Heart right ventricle (tissue), 16 donors: ENCODE measurements around the gene GUCA1C. TPM values are rescaled to one million over a fixed set of nuclear protein-coding genes. Genes with fewer than 3 reads are reported as not detected.

Experiments used
- ATAC-seq, 8 donors: fragments of 200-7000 bp; cut with Tn5 transposase; one replicate each; pipeline ENCODE4 v1.9.1; 2020; ENCODE audit warnings: mild to moderate bottlenecking in 8 of 8, moderate library complexity in 8 of 8, moderate number of reproducible peaks in 1 of 8
- DNase-seq, 2 donors: peaks; one replicate each; pipeline ENCODE4 v3.0.0-alpha.2; 2020
- H3K27ac ChIP-seq, 10 donors: fragments of 200-600 bp; sonication (generic) in 2 of 10; one replicate each; pipeline versions ENCODE4 v1.5.0 to v1.8.0; 2020 to 2022; ENCODE audit warnings: mild to moderate bottlenecking in 3 of 10
- H3K27me3 ChIP-seq, 7 donors: fragments of 200-600 bp; one replicate each; pipeline ENCODE4 v1.8.0; 2021 to 2022; ENCODE audit warnings: mild to moderate bottlenecking in 2 of 7
- H3K36me3 ChIP-seq, 9 donors: fragments of 200-600 bp; sonication (generic) in 1 of 9; one replicate each; pipeline versions ENCODE4 v1.5.0 to v1.8.0; 2020 to 2022; ENCODE audit warnings: mild to moderate bottlenecking in 2 of 9
- H3K4me1 ChIP-seq, 9 donors: fragments of 200-600 bp; sonication (generic) in 1 of 9; one replicate each; pipeline versions ENCODE4 v1.5.0 to v1.8.0; 2020 to 2022; ENCODE audit warnings: mild to moderate bottlenecking in 4 of 9
- H3K4me3 ChIP-seq, 10 donors: fragments of 200-600 bp; sonication (generic) in 2 of 10; one replicate each; pipeline versions ENCODE4 v1.5.0 to v1.8.0; 2020 to 2022; ENCODE audit warnings: mild to moderate bottlenecking in 7 of 10, moderate library complexity in 2 of 10
- H3K9me3 ChIP-seq, 11 donors: fragments of 200-600 bp in 10 of 11; sonication (generic) in 2 of 11; one replicate each; pipeline versions ENCODE4 v1.5.0 to v1.8.0; 2013 to 2022; ENCODE audit warnings: mild to moderate bottlenecking in 2 of 11, control low read depth in 1 of 11, moderate library complexity in 1 of 11
- WGBS, 2 donors: extraction: QIAGEN DNeasy Blood & Tissue Kit; methylation state at CpG; one replicate each; pipeline ENCODE4 v1.1.7; 2013; ENCODE audit warnings: inconsistent platforms in 1 of 2; 5-methylcytosine and 5-hydroxymethylcytosine counted together
- intact Hi-C, 10 donors: fragments of 100-400 bp; cut with DNase I; formaldehyde crosslinking; loops; one replicate each; pipeline versions ENCODE4 v1.11.1 to v1.14.2; 2022
- polyA plus RNA-seq, 2 donors: library from polyadenylated mRNA; stranded (reverse); fragments of 200-250 nt; gene quantifications; one replicate each; pipeline ENCODE4 v1.2.3, GENCODE V29; 2013
- total RNA-seq, 10 donors: library from RNA; stranded (reverse); fragmentation: NEBNext Ultra II Directional in 3 of 10; extraction: Animal tissue kit (Norgen Biotek cat#: 25700) in 3 of 10; gene quantifications; one replicate each; pipeline versions ENCODE4 v1.2.1 to v1.2.4, GENCODE V29; 2021 to 2023
- TF ChIP-seq, protein P1 (sequence below), 9 donors: fragments of 200-600 bp; sonication (generic) in 2 of 9; IDR thresholded peaks; one replicate each; pipeline versions ENCODE4 v1.5.0 to v1.8.0; 2021 to 2022; ENCODE audit warnings: antibody characterized with exemption in 9 of 9, mild to moderate bottlenecking in 5 of 9, moderate library complexity in 1 of 9
- donor health status: Arrhythmogenic right ventricular cardiomyopathy.
- donor health status: ischemic (EF 13 %, LVEDD 7.1; RV severe dilation, severe dysfunction).
- donor health status: healthy with polysubstance abuse.
- donor health status: DM: no; HTN: yes; CAD: no.
- donor health status: DM: no; HTN: no; CAD: no.
- donor health status: ischemic (EF 25% LVEDD 6.9; RV normal size, moderate dysfunction).
- donor health status: ischemic (EF 25% LVEDD 5.7; RV mildly dilated, moderate dysfunction).
- donor health status: healthy.
- donor health status: DM: yes; HTN: yes; CAD: no.
- donor health status: Ischemic cardiomyopathy.
- donor health status: ischemic (EF 35%, LVEDD 5.7; RV mildly dilated, moderate dysfunction).
- donor health status: nonischemic (EF 11% LVEDD 7.7; RV severe dilation, severe dysfunction).
- donor health status: DM: yes; HTN: yes; CAD: no.
- donor health status: PGD.
- donor health status: ischemic (EF 29% LVEDD 5.4; RV normal size, mild dysfunction).
- donor health status: nonischemic (EF 23%, LVEDD 6.1; RV moderate dilation, normal function).

GUCA1C gene
- total and polyA plus RNA-seq, 12 donors: 0.56 to 10.7 (median 4.6) TPM; not detected in 4

DNA sequence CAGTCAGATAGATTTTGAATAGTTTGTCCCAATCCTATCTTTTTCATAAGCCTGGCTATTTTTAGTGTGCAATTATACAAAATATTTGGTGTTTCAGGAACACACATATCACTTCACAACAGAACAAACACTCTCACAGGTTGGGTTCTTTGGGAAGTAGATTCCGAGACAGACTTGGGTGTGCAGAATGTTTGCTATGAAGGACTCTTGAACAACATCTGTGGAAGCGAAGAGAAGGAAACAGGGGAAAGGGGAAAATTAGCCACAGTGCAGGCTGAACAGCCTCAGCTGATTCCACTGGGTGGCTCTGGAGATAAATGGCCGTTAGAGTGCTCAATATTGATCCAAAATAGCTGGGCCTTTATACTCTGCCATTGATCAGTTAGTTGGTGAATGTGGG lies 61.8 kb downstream of the GUCA1C start:
- H3K9me3 ChIP-seq: peaks cover 0 to 4% (median 0%) of the 10 kb centered on the region in 11 donors
- 70 to 84% methylated on average over 3 of the region's 3 CpGs for WGBS, 2 donors
- H3K36me3 ChIP-seq: no peaks in the 10 kb centered on the region
- no peaks in the 10 kb centered on the region for H3K27me3 ChIP-seq
- no peak for ATAC-seq
- intact Hi-C loops: no loop called here
- DNase-seq: no peak
- no peak overlapping the region for H3K4me3 ChIP-seq
- no peaks in the 10 kb centered on the region for H3K4me1 ChIP-seq
- no peak overlapping the region for H3K27ac ChIP-seq
- TF ChIP-seq, protein P1, sequence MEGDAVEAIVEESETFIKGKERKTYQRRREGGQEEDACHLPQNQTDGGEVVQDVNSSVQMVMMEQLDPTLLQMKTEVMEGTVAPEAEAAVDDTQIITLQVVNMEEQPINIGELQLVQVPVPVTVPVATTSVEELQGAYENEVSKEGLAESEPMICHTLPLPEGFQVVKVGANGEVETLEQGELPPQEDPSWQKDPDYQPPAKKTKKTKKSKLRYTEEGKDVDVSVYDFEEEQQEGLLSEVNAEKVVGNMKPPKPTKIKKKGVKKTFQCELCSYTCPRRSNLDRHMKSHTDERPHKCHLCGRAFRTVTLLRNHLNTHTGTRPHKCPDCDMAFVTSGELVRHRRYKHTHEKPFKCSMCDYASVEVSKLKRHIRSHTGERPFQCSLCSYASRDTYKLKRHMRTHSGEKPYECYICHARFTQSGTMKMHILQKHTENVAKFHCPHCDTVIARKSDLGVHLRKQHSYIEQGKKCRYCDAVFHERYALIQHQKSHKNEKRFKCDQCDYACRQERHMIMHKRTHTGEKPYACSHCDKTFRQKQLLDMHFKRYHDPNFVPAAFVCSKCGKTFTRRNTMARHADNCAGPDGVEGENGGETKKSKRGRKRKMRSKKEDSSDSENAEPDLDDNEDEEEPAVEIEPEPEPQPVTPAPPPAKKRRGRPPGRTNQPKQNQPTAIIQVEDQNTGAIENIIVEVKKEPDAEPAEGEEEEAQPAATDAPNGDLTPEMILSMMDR (IDR thresholded peaks at IDR 0.05): no peak

DNA sequence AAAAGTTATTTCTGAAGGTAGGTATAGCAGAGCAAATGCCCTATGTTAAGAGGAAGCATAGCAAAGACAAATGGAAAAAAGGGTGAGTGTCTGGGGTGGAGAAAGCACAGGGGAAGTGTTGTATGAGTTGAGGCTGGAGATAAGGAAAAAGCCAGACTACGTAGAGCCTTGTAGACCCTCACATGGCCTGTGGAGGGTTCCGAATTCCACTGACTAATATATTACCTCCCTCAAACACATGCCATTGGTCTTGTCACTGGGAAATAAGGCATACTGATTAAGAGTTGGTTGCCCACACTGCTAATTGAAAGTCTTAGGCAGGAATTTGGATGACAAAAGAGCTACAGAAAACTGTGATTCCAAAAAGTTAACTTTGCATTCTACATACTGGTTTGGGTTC lies 65.9 kb downstream of the GUCA1C start:
- no peak for DNase-seq
- Histone ChIP-seq H3K27me3 (no peaks in the 10 kb centered on the region), H3K4me3 (no peak overlapping the region), H3K4me1 (no peaks in the 10 kb centered on the region), H3K36me3 (no peaks in the 10 kb centered on the region), H3K27ac (no peak overlapping the region), H3K9me3 (peaks cover 0 to 4% (median 0%) of the 10 kb centered on the region in 11 donors)
- ATAC-seq: no peak
- 49 to 53% methylated on average over 2 of the region's 2 CpGs for WGBS, 2 donors
- intact Hi-C loops: no loop called here
- TF ChIP-seq, protein P1 (IDR thresholded peaks at IDR 0.05): no peak

- no peak overlapping the region for H3K4me3 ChIP-seq
Measured at GRCh38 chr3:108887121-108887520, 66.6 kb downstream of the GUCA1C start.

GRCh38 chr3:108883373-108883772 lies 70.3 kb downstream of the GUCA1C start:
- 46 to 82% methylated on average over 1 of the region's 1 CpG for WGBS, 2 donors
- TF ChIP-seq, protein P1 (IDR thresholded peaks at IDR 0.05): no peak
- no peak for ATAC-seq
- intact Hi-C loops: no loop called here
- Histone ChIP-seq H3K36me3 (no peaks in the 10 kb centered on the region), H3K9me3 (no peaks in the 10 kb centered on the region), H3K27me3 (peaks cover 0 to 3% (median 0%) of the 10 kb centered on the region in 7 donors), H3K27ac (no peak overlapping the region), H3K4me1 (no peaks in the 10 kb centered on the region), H3K4me3 (no peak overlapping the region)
- DNase-seq: no peak

More at GRCh38 chr3:108887121-108887520, 66.6 kb downstream of the GUCA1C start:
- intact Hi-C loops: no loop called here
- Histone ChIP-seq H3K9me3 (peaks cover 0 to 4% (median 0%) of the 10 kb centered on the region in 11 donors), H3K27me3 (no peaks in the 10 kb centered on the region), H3K4me1 (no peaks in the 10 kb centered on the region), H3K27ac (no peak overlapping the region), H3K36me3 (no peaks in the 10 kb centered on the region)
- TF ChIP-seq, protein P1 (IDR thresholded peaks at IDR 0.05): no peak
- WGBS, 2 donors: 78 to 79% methylated on average over 4 of the region's 4 CpGs
- no peak for DNase-seq
- no peak for ATAC-seq
